ENCODE data around the gene IGF1R.

GRCh38 chr15:98854496-98854895, 206.2 kb downstream of the IGF1R start:
- no peak for TF ChIP-seq CTCF (IDR thresholded peaks at IDR 0.05)
- no peak for TF ChIP-seq POLR2A (IDR thresholded peaks at IDR 0.05)
- TF ChIP-seq POLR2AphosphoS5 (IDR thresholded peaks at IDR 0.05; ENCODE audit: insufficient read depth in 1 of 2, low read depth in 1 of 2), result no peak
